ENCODE results near the gene LFNG. TPM values are rescaled to one million over a fixed set of nuclear protein-coding genes. Genes with fewer than 3 reads are reported as not detected.
"Not testable (repeated sequence)": the region's sequence is repeated elsewhere in the genome, so short reads cannot be mapped to it uniquely, and the experiment has no call there.

LFNG gene
- total RNA-seq, 1 experiment from 2014 or later, result 2.4 TPM

GRCh38 chr7:2534214-2534613 is 14.6 kb downstream of the LFNG start:
- Mint-ChIP-seq H3K4me1 (ENCODE audit: insufficient read depth, unreplicated experiment) (peaks cover 11% of the 10 kb centered on the region), H3K36me3 (ENCODE audit: insufficient read depth, unreplicated experiment) (peaks cover 11% of the 10 kb centered on the region)
- intact Hi-C loops (cut with micrococcal nuclease); H3K4me3 Mint-ChIP-seq (ENCODE audit: unreplicated experiment); BruUV-seq (replicated peaks); H3K27ac Mint-ChIP-seq (ENCODE audit: low read depth, unreplicated experiment); DNase-seq (ENCODE audit: unreplicated experiment); H3K9me3 Mint-ChIP-seq (ENCODE audit: unreplicated experiment); H3K27me3 Mint-ChIP-seq (ENCODE audit: insufficient read depth, unreplicated experiment); POLR2A ChIA-PET; CTCF ChIA-PET: not testable (repeated sequence)

DNA sequence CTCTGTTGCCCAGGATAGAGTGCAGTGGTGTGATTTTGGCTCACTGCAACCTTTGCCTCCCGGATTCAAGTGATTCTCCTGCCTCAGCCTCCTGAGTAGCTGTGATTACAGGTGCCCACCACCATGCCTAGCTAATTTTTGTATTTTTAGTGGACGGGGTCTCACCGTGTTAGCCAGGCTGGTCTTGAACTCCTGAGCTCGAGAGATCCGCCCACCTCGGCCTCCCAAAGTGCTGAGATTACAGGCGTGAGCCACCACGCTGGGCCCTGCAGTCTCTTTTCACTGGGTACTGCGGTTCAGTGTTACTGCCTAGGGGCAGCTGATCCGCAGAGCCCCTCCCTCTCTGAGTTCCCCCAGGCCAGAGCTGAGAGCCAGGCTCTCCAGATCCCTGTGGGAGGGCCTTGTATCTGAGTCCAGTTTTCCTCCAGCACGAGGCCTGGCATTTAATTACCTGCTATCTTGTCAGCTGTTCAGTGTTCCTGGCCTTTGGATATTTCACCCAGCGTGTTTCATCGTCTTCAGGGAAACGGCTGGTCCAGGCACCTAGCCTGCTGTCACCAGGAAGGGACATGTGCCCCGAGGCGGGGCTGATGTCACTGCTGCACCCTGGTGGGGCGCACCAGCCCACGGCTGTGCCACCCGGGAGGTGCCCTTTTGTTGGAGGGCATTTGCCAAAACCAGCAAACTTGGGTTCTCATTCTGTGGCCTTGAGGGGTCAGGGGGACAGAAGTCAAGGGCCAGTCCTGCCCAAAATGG is 16.5 kb downstream of the LFNG start:
- BruUV-seq (replicated peaks), result not testable (repeated sequence)

DNA sequence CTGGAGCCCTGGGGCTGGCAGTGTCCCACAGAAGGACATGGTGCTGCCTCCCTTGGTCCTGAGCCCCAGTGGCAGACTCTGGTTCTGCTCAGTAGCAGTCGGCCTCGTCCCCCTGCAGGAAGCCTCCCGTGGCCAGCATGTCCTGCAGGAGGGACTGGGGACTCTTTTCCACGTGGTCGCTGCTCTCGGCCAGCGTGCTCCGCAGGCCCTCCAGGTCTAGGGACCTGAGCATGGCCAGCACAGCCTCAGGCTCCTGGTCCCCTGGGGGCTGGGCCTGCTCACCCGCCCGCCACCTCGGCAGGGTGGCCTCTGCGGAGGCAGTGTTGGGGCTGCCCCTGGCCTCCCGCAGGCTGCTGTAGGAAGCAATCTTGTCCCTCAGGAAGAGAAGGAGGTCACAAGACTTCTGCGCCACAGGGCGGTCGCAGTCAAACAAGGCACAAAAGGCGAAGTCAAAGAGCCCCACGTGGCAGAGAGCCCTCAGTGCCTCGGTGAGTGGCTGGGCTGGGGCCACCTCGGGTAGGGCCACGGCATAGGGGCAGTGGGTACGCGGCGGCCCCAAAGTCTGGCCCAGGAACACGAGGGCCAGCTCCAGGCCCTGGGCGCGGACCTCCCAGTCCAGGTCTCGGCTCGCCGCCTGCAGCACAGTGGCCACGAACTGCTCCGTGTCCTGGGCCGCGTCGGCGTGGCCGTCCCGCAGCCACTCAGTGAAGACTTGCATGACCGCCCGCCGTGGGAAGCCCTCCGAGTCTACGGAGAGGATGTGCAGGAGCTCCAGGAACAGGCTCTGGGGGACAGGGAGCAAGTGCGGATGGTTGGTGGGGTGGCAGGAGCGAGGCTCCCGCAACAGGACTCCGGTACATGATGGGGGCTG is 18.6 kb downstream of the LFNG start:
- DNase-seq (ENCODE audit: unreplicated experiment), result no peak
- H3K27ac Mint-ChIP-seq (ENCODE audit: low read depth, unreplicated experiment), result no peak overlapping the region
- TSS peak; percentile 64 for BruUV-seq (replicated peaks)
- intact Hi-C loops (cut with micrococcal nuclease), result no loop called here
- H3K36me3 Mint-ChIP-seq (ENCODE audit: insufficient read depth, unreplicated experiment), result peaks cover 35% of the 10 kb centered on the region
- no peaks in the 10 kb centered on the region for H3K27me3 Mint-ChIP-seq (ENCODE audit: insufficient read depth, unreplicated experiment)
- ChIA-PET POLR2A (no interaction called here), CTCF (no interaction called here)
- H3K9me3 Mint-ChIP-seq (ENCODE audit: unreplicated experiment), result no peaks in the 10 kb centered on the region
- H3K4me3 Mint-ChIP-seq (ENCODE audit: unreplicated experiment), result no peak overlapping the region
- H3K4me1 Mint-ChIP-seq (ENCODE audit: insufficient read depth, unreplicated experiment), result no peaks in the 10 kb centered on the region
- TF ChIP-seq, protein P1, sequence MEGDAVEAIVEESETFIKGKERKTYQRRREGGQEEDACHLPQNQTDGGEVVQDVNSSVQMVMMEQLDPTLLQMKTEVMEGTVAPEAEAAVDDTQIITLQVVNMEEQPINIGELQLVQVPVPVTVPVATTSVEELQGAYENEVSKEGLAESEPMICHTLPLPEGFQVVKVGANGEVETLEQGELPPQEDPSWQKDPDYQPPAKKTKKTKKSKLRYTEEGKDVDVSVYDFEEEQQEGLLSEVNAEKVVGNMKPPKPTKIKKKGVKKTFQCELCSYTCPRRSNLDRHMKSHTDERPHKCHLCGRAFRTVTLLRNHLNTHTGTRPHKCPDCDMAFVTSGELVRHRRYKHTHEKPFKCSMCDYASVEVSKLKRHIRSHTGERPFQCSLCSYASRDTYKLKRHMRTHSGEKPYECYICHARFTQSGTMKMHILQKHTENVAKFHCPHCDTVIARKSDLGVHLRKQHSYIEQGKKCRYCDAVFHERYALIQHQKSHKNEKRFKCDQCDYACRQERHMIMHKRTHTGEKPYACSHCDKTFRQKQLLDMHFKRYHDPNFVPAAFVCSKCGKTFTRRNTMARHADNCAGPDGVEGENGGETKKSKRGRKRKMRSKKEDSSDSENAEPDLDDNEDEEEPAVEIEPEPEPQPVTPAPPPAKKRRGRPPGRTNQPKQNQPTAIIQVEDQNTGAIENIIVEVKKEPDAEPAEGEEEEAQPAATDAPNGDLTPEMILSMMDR (IDR thresholded peaks at IDR 0.05; ENCODE audit: unreplicated experiment), result no peak

More for the DNA sequence above, 16.5 kb downstream of the LFNG start:
- ChIA-PET POLR2A (interaction anchor here (0.6 to 1.0 kb wide), 3 partner anchors 13 to 1074 kb away, joined by 3 to 5 read pairs (median 3); no protein-coding TSS in a partner anchor), CTCF (interaction anchor here (0.6 kb wide), 1 partner anchor 9 kb away, joined by 3 read pairs; no protein-coding TSS in a partner anchor)
- DNase-seq (ENCODE audit: unreplicated experiment); H3K27ac Mint-ChIP-seq (ENCODE audit: low read depth, unreplicated experiment); intact Hi-C loops (cut with micrococcal nuclease); H3K4me1 Mint-ChIP-seq (ENCODE audit: insufficient read depth, unreplicated experiment); H3K4me3 Mint-ChIP-seq (ENCODE audit: unreplicated experiment); H3K27me3 Mint-ChIP-seq (ENCODE audit: insufficient read depth, unreplicated experiment); H3K9me3 Mint-ChIP-seq (ENCODE audit: unreplicated experiment): not testable (repeated sequence)
- H3K36me3 Mint-ChIP-seq (ENCODE audit: insufficient read depth, unreplicated experiment), result peaks cover 24% of the 10 kb centered on the region

- H3K4me1 Mint-ChIP-seq (ENCODE audit: insufficient read depth, unreplicated experiment), result no peaks in the 10 kb centered on the region
- no peaks in the 10 kb centered on the region for H3K27me3 Mint-ChIP-seq (ENCODE audit: insufficient read depth, unreplicated experiment)
- intact Hi-C loops (cut with micrococcal nuclease), result no loop called here
- H3K36me3 Mint-ChIP-seq (ENCODE audit: insufficient read depth, unreplicated experiment), result peaks cover 46% of the 10 kb centered on the region
- BruUV-seq (replicated peaks), result no TSS peak
- TF ChIP-seq, protein P1 (IDR thresholded peaks at IDR 0.05; ENCODE audit: unreplicated experiment), result no peak
- ChIA-PET CTCF (no interaction called here), POLR2A (interaction anchor here (0.7 to 1.2 kb wide), 4 partner anchors 13 to 1065 kb away, joined by 3 to 5 read pairs (median 3); no protein-coding TSS in a partner anchor)
- H3K4me3 Mint-ChIP-seq (ENCODE audit: unreplicated experiment), result no peak overlapping the region
- no peak overlapping the region for H3K27ac Mint-ChIP-seq (ENCODE audit: low read depth, unreplicated experiment)
- DNase-seq (ENCODE audit: unreplicated experiment), result no peak
- H3K9me3 Mint-ChIP-seq (ENCODE audit: unreplicated experiment), result no peaks in the 10 kb centered on the region
These were observed 19.7 kb downstream of the LFNG start for GRCh38 chr7:2539031-2539911.

Measured in MCF 10A (cell line).